ENCODE results near the gene SEMA5B.

SEMA5B gene

GRCh38 chr3:122998856-122999255, 28.7 kb downstream of the SEMA5B start:
- H3K27me3 ChIP-seq (ENCODE audit: insufficient read depth, low read length) = 0 out of 2 replicates have a peak, but pooled peaks cover 11% of the 10 kb centered on the region

GRCh38 chr3:122998206-122998605, 29.4 kb downstream of the SEMA5B start:
- no peak overlapping the region for H2AFZ ChIP-seq (ENCODE audit: low read length)
- no peak overlapping the region for H3K4me2 ChIP-seq (ENCODE audit: low read length)
- H3K9ac ChIP-seq (ENCODE audit: low read length) = no peak overlapping the region
- TF ChIP-seq CTCF (IDR thresholded peaks at IDR 0.05; ENCODE audit: low read length) (no peak), EZH2 (IDR thresholded peaks at IDR 0.05; ENCODE audit: borderline replicate concordance, low read length) (no peak)
- H3F3A ChIP-seq (ENCODE audit: insufficient read depth, low read length) = no peaks in the 10 kb centered on the region
- H3K27ac ChIP-seq (ENCODE audit: low read depth, low read length, poor library complexity, severe bottlenecking) = no peak overlapping the region
- H3K4me1 ChIP-seq (ENCODE audit: insufficient read depth, low read length, severe bottlenecking) = no peaks in the 10 kb centered on the region
- H3K27me3 ChIP-seq (ENCODE audit: insufficient read depth, low read length) = 0 out of 2 replicates have a peak, but pooled peaks cover 11% of the 10 kb centered on the region
- no peaks in the 10 kb centered on the region for H3K36me3 ChIP-seq (ENCODE audit: insufficient read depth, low read length)
- H3K9me3 ChIP-seq (ENCODE audit: low read length) = no peaks in the 10 kb centered on the region
- H3K4me3 ChIP-seq (ENCODE audit: low read depth, low read length, poor library complexity, severe bottlenecking) = no peak overlapping the region
- no peaks in the 10 kb centered on the region for H4K20me1 ChIP-seq (ENCODE audit: insufficient read depth, low read length)
- H3K9me2 ChIP-seq (ENCODE audit: low read depth, low read length) = no peaks in the 10 kb centered on the region
- H3K79me2 ChIP-seq (ENCODE audit: insufficient read depth, low read length) = no peaks in the 10 kb centered on the region

More at GRCh38 chr3:122998856-122999255, 28.7 kb downstream of the SEMA5B start:
- Histone ChIP-seq H3K9me2 (ENCODE audit: low read depth, low read length) (no peaks in the 10 kb centered on the region), H4K20me1 (ENCODE audit: insufficient read depth, low read length) (no peaks in the 10 kb centered on the region), H3F3A (ENCODE audit: insufficient read depth, low read length) (no peaks in the 10 kb centered on the region), H3K4me2 (ENCODE audit: low read length) (no peak overlapping the region), H3K4me1 (ENCODE audit: insufficient read depth, low read length, severe bottlenecking) (no peaks in the 10 kb centered on the region), H3K9me3 (ENCODE audit: low read length) (no peaks in the 10 kb centered on the region), H3K36me3 (ENCODE audit: insufficient read depth, low read length) (no peaks in the 10 kb centered on the region), H3K79me2 (ENCODE audit: insufficient read depth, low read length) (no peaks in the 10 kb centered on the region), H3K9ac (ENCODE audit: low read length) (no peak overlapping the region), H3K27ac (ENCODE audit: low read depth, low read length, poor library complexity, severe bottlenecking) (no peak overlapping the region), H3K4me3 (ENCODE audit: low read depth, low read length, poor library complexity, severe bottlenecking) (no peak overlapping the region), H2AFZ (ENCODE audit: low read length) (no peak overlapping the region)
- TF ChIP-seq EZH2 (IDR thresholded peaks at IDR 0.05; ENCODE audit: borderline replicate concordance, low read length) (no peak), CTCF (IDR thresholded peaks at IDR 0.05; ENCODE audit: low read length) (no peak)

- no peaks in the 10 kb centered on the region for H3K4me1 ChIP-seq (ENCODE audit: insufficient read depth, low read length, severe bottlenecking)
- no peak overlapping the region for H3K27ac ChIP-seq (ENCODE audit: low read depth, low read length, poor library complexity, severe bottlenecking)
- no peak overlapping the region for H3K9ac ChIP-seq (ENCODE audit: low read length)
- TF ChIP-seq CTCF (IDR thresholded peaks at IDR 0.05; ENCODE audit: low read length) = no peak
- H3F3A ChIP-seq (ENCODE audit: insufficient read depth, low read length) = no peaks in the 10 kb centered on the region
- no peaks in the 10 kb centered on the region for H3K36me3 ChIP-seq (ENCODE audit: insufficient read depth, low read length)
- no peaks in the 10 kb centered on the region for H3K9me3 ChIP-seq (ENCODE audit: low read length)
- no peaks in the 10 kb centered on the region for H4K20me1 ChIP-seq (ENCODE audit: insufficient read depth, low read length)
- H3K79me2 ChIP-seq (ENCODE audit: insufficient read depth, low read length) = no peaks in the 10 kb centered on the region
- H3K4me3 ChIP-seq (ENCODE audit: low read depth, low read length, poor library complexity, severe bottlenecking) = no peak overlapping the region
- no peak overlapping the region for H3K4me2 ChIP-seq (ENCODE audit: low read length)
- no peaks in the 10 kb centered on the region for H3K9me2 ChIP-seq (ENCODE audit: low read depth, low read length)
- H3K27me3 ChIP-seq (ENCODE audit: insufficient read depth, low read length) = 0 out of 2 replicates have a peak, but pooled peaks cover 11% of the 10 kb centered on the region
- no peak overlapping the region for H2AFZ ChIP-seq (ENCODE audit: low read length)
These were observed 31.5 kb downstream of the SEMA5B start for GRCh38 chr3:122996038-122996580.
